Suppressor macrophage treated with lipopolysaccharide for 4 hours (primary cell): ENCODE results near the gene BRME1.
A peak's percentile ranks its signal among the peaks of the same experiment; 100 is the strongest.

Source experiments
- DNase-seq: peaks from one replicate; pipeline ENCODE4 v3.0.0-alpha.2; 2020

The BRME1 gene

DNA sequence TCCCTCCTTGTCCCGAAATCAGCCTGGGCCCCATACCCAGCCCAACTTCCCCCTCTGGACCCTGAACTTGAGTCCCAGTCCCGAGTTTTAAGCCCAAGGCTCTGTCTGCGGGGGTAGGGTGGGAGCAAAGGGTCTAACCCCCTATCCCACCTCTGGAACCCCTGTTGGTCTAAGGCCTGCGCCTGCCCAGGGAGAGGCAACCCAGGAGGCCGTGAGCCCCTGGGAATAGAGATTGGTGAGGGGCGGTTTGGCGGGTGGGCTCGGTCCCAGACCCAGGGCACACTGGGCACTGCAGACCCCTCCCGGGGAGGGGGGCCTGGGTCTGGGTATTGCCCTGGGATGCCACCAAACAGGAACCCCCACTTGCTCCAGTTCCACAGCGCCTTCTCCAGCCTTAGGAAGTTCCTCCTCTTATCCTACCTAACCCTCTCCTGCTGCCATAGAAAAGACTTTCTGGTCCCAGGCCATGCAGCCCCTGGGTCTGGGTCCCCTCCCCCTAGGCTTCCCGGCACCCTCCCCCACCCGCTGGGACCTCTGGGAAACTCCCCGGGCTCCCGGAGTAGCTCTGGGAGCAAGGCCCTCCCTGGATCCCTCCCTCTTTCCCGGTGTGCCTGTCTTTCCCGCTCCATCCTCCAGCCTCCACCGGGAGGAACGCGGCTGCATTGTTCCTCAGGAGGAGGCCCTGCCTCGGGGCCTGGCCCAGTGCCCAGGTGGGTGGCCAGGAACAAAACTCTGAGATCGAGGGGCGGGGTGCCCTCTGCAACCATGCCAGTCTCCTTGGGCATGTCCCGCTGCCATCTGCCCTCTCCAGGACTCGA is 62.6 kb downstream of the BRME1 start:
- DNase-seq: no peak

DNA sequence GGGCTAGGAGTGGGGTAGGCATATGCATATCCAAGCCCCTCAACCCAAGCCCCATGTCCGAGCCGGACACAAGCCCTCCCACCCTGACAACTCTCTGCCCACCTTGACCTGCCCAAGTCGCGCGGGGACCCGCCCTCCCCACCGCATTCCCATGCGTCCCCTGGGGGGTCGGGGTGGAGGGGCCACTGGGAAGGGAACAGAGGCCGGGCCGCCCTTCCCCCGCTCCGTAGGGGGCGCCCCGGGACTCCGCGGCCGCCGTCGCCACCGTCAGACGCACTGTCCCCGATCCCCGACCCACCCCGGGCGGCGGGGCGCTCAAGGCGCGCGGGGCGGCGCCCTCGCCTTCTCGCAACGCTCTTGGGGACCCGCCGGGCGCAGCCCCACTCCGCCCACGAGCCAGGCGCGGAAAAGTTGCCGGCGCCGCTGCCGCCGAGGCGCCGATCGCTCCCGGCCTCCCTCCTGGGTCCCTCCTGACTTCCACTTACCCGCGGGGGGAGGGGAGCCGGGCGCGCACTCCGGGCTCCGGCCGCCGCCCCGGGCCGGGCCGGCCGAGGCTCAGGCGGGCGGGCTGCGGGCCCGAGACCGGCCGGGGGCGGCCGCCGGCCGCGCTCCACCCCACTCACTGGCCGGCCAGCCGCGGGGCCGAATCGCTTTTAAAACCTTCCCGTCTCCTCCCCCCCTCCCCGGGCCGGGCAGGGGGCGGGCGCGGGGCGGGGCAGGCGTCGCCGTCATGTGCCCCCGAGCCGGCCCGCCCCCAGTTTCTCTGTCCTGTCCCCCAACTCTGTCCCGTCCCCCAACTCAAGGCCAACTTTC is 63.4 kb downstream of the BRME1 start:
- DNase-seq: peak; percentile 90

DNA sequence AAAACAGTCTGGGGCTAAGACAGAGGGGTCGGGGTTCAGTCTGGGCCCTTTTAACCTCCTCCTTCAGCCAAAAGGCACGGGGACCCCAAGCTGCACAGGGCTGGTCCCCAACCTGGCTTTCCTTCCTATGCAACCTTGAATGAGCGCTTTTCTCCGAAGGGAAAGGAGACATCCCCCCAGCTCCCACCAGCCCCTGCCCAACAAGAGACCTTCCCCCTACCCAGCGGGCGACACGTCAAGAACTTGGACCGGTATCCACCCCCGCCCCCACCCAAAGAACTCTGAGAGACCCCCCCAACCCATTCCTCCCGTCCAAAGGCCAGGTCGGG is 64.0 kb downstream of the BRME1 start:
- no peak for DNase-seq

DNA sequence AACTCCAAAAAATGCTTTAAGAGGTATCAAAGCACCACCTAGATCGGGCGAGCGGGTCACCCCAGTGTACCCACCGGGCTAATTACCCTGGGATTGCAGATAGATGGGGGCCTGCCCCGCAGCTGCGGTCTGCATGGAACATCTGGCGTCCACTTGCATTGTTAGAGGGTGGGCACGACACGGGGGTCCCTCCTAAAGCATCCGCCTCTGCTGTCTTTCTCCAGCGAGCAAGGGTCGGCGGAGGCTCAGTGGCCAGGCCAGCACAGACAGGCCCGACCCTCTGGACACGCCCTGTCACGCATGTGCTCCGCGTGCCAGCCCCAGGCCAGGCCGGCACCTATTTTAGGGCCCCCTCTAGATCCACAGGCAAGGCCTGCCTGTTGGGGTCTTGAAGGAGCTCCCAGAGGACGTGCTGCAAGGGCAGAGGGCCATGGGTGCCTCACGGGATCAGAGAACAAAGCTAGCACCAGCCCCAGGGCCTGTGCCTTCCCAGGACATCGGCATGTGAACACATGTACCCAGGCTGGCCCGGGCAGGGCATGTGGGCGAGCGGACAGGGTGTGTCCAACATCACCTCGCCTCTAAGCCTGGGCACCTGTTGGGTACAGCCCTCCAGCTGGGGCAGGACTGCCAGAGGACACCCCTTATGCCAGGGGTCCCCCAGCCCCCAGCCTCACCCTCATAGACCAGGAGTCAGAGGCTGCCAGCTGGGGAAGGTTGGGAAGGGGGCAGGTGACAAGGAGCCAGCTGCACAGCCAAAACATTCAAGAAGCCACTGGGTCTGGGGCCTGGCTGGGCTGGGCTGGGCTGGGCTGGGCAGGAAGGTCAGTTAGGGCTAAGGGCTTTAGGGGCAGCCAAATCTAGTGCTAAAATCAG is 64.6 kb downstream of the BRME1 start:
- DNase-seq: peak; percentile 52

DNA sequence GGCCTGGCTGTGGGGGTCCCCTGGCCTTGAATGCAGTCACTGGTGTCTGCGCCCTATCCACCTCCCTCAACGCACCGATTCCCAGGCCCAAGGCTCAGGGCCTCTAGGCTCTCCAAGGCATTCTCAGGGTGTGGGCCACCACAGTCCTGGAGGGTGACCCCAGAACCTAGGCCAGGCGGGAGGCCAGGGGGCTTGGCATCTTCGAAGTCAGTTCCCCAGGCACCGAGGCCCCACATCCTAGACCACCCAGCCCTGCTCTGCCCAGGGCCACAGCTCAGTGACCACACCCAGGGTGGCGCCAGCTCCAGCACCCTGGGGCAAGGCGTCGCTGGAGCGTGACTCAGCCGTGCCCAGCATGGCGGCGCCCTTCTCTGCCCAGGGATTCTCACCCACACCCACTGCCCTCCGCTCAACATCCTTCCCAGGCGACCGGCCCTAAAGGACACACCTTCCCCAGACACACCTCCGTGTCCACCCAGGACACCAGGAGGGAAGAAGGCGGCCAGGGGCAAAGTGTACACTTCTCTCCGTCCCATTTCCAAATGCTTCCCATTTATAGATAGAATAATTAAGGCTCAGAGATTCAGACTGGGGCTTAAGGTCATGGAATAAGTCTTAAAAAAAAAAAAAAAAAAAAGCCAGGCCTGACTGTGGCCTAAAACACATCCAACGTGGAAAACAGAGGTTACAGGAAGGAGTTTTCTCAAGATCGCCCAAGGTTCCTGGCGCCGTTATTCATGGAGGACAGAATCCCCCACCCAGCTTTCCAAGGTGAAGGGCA is 65.4 kb downstream of the BRME1 start:
- DNase-seq: peak; percentile 79

DNA sequence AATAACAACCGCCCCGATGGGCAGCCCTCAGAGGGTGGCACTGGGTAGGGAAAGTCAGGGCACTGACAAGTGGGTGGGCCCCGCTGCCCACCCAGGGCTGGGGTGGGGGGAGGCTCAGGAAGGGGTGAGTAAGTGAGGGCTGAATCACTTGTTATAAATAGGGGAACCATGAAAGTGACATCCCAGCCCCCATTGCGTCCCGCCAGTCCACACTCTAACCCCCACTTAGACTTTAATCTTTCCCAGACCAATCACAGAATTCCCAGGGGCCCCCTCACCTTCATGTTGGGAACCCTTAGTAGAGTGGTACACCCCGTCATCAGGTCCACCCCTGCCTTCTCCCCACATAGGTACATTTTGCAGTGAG is 66.0 kb downstream of the BRME1 start:
- no peak for DNase-seq

DNA sequence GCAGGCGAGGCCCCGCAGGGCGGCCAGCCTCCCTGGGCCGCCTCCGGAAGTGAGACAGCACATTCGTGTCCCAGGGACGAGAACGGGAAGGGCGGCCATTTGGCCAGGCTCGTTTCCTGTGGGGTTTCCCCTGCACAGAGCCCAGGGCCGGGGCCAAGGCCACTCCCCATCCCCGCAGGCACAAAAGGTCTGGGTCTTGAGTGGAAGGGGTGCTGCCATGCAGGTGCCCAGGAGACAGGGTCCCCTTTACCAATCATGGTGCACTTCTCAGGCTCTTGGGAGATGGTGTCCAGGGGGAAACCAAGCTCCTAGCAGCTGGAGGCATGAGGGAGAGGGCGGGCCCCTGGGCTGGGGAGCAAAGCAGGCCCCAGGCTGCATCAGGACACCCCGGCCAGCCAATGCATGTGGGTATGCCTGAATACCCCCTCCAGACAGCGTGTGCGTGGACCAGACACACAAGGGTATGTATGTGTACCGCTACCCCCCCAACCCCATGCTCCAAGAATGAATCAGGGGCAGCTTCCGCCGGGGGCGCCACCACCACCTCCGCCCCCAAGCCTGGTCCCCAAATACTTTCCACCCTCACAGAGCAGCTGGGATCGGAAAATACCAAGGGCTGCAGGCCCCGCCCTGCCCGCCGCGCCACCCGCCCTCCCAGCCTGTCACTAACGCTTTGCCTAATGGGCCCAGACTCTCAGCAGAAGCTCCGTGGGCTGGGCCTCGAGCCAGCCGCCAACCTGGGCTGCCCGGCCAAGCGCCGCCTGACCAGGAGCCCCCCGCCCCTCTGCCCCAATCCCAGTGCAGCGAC is 66.6 kb downstream of the BRME1 start:
- DNase-seq: peak; percentile 96

DNA sequence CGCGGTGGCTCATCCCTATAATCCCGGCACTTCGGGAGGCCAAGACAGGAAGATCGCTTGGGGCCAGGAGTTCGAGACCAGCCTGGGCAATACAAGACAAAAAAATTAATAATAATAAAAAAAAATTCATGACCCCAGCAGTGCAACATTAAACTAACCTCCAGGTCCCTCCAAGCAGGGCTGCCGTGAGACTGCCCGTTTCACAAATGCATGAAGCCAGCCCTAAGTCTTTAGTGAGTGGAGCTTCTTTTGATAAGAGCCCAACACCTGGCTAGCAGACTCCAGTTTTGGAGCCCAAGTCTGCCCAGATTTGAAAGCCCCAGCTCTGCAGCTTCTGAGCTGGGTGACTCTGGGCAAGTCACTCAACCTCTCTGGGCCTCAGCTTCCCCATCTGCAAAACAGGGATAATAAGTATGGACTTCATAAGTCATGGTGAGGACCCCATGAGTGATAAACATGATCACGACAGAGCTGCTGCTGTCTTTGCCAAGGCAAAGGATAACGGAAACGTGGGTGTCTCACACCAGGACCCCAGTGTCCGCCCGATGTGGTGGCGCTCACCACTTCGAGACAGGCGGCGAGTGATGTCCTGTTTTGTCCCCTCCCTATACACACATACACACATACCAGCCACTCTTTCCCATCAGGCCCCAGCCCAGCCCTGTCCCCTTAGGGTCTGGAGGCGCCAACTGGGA is 67.3 kb downstream of the BRME1 start:
- DNase-seq: peak; percentile 10

DNA sequence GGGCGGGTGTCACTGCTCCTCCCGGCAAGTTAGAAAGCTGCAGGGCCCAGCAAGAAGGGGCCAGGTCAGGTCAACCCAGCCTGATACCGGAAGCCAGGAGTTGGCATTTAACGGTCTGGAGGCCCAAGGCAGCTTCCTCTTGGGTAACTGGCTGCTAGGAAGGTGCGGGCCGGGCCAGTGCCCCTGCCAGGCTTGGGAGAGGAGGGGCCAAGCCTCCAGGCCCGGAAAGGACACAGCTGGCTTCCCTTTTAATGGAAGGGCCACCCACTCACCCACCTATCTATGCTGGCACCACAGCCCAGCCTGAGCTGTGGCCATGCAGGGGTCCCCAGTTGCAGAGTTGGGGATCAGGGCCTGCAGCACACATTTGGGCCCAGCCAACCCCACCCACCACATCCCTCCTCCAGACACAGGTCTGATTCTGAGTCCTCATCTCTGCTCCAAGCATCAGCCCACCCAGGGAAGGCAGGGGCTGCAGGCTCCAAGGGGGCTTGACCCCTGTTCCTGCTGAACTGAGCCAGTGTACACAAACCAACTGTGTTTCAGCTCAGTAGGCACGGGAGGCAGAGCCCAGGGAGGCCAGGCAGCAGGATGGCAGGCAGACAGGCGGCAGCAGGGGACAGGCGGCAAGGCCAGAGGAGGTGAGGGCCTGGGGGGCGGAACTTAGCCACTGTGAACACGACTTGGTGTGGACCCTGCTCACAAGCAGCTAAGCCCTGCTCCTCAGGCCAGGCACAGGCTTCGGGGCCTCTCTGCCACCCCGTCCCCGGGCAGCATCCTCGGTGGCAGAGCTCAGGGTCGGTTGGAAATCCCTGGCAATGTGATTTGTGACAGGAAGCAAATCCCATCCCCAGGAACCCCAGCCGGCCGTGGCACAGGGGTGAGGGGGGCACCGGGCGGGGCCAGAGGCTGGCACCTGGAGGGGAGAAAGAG is 69.9 kb downstream of the BRME1 start:
- DNase-seq: peak; percentile 71

DNA sequence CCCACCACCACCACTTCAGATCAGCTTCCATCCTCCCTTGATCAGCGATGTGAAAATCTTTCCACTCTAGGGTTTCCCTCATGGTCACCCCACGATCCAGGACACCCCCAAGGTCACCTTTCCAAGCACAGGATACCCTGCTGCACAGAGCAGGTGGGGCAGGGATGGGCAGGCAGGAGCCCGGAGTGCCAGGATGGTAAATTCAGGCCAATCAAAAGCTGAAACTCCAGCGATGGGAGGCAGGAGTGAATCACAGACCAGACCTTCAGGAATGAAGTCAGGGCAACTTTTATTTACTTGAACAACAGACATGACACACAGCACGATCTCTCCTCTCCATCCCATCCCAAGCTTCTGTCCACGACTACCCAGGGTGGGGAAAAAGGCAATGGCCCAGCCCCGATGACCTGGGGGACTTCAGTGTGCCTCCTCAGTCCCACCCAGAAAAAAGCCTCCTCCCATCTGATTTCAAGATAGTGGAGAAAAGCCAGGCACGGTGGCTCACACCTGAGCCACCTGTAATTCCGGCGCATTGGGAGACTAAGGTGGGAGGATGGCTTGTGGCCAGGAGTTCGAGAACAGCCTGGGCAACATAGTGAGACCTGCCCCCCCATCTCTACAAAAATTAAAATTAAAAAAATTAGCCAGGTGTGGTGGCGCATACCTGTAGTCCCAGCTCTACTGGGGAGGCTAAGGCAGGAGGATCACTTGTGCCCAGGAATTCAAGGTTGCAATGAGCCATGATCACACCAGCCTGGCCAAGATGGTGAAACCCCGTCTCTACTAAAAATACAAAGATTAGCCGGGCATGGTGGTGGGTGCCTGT is 71.5 kb downstream of the BRME1 start:
- DNase-seq: no peak

DNA sequence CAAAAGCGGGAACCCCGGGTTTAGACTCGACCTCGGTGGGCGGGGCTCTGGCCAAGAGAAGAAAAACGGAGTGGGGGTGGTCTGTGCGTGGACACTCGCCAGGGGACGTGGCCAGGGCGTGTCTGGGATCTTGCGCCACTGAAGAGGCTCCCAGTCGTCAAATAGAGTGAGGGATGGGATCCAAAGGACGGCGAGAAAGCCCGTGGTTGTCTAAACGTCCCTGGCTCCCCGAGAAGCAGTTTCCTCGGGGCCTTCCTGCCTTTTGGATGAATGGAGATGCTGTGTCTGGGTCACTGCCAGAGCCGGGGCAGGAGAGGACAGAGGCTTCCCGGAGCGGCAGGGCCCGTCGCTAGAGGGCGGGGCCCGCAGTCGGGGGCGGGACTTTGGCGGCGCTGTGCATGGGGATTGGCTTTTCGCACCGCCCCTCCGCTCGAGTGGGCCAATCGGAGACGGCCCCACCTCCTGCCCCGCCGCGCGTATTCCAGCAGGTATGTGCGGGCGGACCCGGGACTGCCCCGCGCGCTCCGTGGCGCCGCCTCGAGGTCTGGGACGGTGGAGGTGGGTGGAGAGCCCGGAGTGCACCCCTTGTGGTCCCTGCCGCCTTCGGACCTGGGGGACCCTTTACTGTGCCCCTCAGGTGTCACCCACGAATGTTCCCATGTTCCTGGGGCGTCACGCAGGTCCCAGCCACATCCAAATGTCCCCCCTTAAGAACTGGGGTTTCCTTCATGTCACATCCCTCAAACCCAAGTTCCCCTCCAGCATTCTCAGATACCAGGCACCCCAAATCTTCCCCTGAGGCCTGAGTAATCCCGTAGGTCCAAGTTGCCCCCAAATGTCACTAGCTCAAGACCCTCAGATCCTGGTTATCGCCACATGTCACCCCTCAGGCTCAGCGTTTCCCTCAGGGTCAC is 72.3 kb downstream of the BRME1 start:
- DNase-seq: peak; percentile 87
